ENCODE data around the gene DNMT3L. TPM values are rescaled to one million over a fixed set of nuclear protein-coding genes. Genes with fewer than 3 reads are reported as not detected.

Gene DNMT3L
- total RNA-seq, 4 donors from 2014 or later: not detected

DNA sequence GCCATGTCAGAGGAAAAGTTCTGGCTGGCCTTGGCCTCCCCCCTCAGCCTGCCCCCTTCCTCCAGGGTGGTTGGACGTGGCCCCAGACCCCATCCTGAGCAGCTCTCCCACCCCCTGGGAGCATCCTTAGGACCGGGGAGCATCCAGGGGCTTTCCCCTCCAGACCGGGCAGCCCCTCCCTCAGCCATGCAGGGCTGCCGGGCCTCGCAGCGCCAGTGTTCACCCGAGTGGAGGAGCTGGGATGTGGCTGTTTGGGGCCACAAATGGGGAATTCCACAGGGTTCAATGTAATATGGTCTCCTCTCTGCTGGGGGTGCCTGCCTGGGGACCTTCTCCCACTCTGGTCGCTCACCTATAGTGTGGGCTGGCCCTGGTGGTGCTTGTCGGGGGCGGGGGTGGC, 33.9 kb upstream of the DNMT3L start:
- Histone ChIP-seq H3K9me3 (no peaks in the 10 kb centered on the region), H3K27ac (replicated peaks in 1 of 4) (no peak overlapping the region), H3K36me3 (no peaks in the 10 kb centered on the region), H3K4me3 (no peak overlapping the region), H3K27me3 (peaks cover 0 to 51% (median 0%) of the 10 kb centered on the region in 4 donors), H3K4me1 (peaks cover 23 to 46% (median 38%) of the 10 kb centered on the region in 4 donors)
- TF ChIP-seq EP300 (IDR thresholded peaks at IDR 0.05) (no peak), POLR2A (IDR thresholded peaks at IDR 0.05; ENCODE audit: low read depth) (no peak)
- 62% methylated on average over 7 of the region's 10 CpGs for WGBS
- intact Hi-C loops (cut with DNase I): loop anchor here (5.0 kb wide), 1 partner anchor 283 kb away; the partner anchor contains the start of gene TRAPPC10
- no peak for DNase-seq (ENCODE audit: extremely low spot score)

DNA sequence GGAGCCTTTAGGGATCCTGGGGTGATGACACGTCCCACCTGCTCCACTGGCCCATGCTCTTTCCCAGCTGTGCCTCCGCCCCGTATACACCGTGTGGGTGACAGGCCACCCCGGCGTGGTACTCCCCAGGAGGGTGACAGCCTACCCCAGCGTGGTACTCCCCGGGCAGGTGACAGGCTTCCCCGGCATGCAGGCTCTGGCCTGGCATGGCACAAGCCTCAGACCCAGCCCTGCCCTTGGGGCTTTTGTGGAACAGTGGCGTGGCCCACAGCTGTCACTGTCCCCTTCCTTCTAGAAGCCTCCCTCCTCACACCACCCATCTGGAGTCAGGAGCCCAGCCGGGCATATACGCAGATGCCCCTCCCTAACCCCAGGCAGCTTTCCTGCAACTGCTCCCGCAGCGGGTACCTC, 33.5 kb upstream of the DNMT3L start:
- intact Hi-C loops (cut with DNase I): loop anchor here (5.0 kb wide), 1 partner anchor 283 kb away; the partner anchor contains the start of gene TRAPPC10
- no peaks in the 10 kb centered on the region for H3K36me3 ChIP-seq
- WGBS: 59% methylated on average over 6 of the region's 14 CpGs
- TF ChIP-seq POLR2A (IDR thresholded peaks at IDR 0.05; ENCODE audit: low read depth): no peak
- TF ChIP-seq EP300 (IDR thresholded peaks at IDR 0.05): no peak
- TF ChIP-seq, protein P1, sequence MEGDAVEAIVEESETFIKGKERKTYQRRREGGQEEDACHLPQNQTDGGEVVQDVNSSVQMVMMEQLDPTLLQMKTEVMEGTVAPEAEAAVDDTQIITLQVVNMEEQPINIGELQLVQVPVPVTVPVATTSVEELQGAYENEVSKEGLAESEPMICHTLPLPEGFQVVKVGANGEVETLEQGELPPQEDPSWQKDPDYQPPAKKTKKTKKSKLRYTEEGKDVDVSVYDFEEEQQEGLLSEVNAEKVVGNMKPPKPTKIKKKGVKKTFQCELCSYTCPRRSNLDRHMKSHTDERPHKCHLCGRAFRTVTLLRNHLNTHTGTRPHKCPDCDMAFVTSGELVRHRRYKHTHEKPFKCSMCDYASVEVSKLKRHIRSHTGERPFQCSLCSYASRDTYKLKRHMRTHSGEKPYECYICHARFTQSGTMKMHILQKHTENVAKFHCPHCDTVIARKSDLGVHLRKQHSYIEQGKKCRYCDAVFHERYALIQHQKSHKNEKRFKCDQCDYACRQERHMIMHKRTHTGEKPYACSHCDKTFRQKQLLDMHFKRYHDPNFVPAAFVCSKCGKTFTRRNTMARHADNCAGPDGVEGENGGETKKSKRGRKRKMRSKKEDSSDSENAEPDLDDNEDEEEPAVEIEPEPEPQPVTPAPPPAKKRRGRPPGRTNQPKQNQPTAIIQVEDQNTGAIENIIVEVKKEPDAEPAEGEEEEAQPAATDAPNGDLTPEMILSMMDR (IDR thresholded peaks at IDR 0.05): no peak
- no peak for TF ChIP-seq POLR2AphosphoS5 (IDR thresholded peaks at IDR 0.05)
- H3K27ac ChIP-seq (replicated peaks in 1 of 4): no peak overlapping the region
- peaks cover 0 to 51% (median 0%) of the 10 kb centered on the region in 4 donors for H3K27me3 ChIP-seq
- H3K4me1 ChIP-seq: peaks cover 22 to 45% (median 36%) of the 10 kb centered on the region in 4 donors
- no peak overlapping the region for H3K4me3 ChIP-seq
- H3K9me3 ChIP-seq: no peaks in the 10 kb centered on the region
- DNase-seq (ENCODE audit: extremely low spot score): no peak

DNA sequence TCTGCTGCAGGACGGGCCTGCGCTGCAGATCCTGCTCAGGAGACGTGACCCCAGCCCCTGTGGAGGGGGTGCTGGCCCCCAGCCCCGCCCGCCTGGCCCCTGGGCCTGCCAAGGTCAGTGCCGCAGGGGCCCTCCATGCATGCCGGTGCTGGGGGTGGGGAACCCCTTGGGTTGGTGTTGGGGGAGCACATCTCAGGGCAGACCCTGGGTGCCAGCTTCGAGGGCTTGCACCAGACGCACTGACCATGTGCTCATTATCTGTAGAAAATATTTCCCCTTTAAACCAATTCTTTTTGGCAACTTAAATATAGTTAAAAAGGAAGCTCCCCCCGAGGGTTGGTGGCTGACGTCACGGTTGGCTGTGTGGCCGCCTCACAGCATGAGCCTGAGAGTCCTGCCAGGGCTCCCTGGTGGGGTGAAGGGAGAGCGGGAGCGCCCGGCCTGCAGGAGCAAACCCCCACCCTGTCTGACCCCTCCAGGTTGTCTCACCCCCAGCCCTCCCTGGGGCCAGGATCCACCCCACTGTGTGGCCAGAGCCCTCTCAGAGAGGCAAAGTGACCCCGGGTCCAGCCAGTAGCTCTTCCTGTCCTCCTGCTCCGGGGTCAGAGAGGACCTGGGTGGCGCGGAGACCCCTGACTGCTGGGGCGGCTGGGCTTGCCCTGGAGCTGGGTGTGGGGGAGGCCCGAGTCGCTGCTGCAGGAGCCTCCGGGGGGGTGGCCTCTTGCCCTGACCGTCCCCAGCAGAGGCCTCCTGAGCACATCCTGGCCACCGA, 32.9 kb upstream of the DNMT3L start:
- WGBS: 54% methylated on average over 9 of the region's 26 CpGs
- no peak for DNase-seq (ENCODE audit: extremely low spot score)

DNA sequence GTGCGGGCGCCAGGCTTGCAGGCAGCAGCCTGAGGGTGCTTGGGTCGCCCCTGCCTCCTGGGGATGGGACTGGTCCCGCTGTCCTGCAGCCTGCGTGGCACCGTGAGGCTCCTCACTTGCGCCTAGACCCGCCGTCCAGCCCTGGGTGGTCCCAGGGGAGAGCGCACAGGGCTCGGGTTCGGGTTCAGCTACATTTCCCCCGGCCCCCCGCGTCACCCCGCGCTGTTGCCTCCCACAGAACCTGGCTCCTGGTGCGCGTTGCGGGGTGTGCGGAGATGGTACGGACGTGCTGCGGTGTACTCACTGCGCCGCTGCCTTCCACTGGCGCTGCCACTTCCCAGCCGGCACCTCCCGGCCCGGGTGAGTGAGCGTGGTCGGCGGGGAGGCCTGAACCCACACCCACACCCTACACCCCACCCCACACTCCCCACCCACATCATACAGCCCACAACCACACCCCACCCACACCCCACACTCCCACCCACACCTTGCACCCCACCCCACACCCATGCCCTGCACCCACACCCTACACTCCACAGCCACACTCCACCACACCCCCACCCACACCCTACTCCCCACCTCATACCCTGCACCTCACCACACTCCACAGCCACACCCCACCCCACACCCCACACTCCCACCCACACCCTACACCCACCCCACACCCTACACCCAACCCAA, 32.0 kb upstream of the DNMT3L start:
- Histone ChIP-seq H3K36me3 (no peaks in the 10 kb centered on the region), H3K9me3 (no peaks in the 10 kb centered on the region), H3K27me3 (peaks cover 0 to 58% (median 0%) of the 10 kb centered on the region in 4 donors), H3K27ac (replicated peaks in 1 of 4) (no peak overlapping the region), H3K4me1 (peaks cover 16 to 35% (median 26%) of the 10 kb centered on the region in 4 donors), H3K4me3 (no peak overlapping the region)
- 88% methylated on average over 32 of the region's 33 CpGs for WGBS
- DNase-seq (ENCODE audit: extremely low spot score): no peak
- TF ChIP-seq, protein P1 (IDR thresholded peaks at IDR 0.05): no peak
- TF ChIP-seq POLR2AphosphoS5 (IDR thresholded peaks at IDR 0.05) (no peak), POLR2A (IDR thresholded peaks at IDR 0.05; ENCODE audit: low read depth) (no peak), EP300 (IDR thresholded peaks at IDR 0.05) (no peak)
- intact Hi-C loops (cut with DNase I): no loop called here

More for the DNA sequence above, 32.9 kb upstream of the DNMT3L start:
- TF ChIP-seq POLR2AphosphoS5 (IDR thresholded peaks at IDR 0.05) (no peak), POLR2A (IDR thresholded peaks at IDR 0.05; ENCODE audit: low read depth) (no peak), EP300 (IDR thresholded peaks at IDR 0.05) (no peak)
- TF ChIP-seq, protein P1 (IDR thresholded peaks at IDR 0.05): no peak
- no peaks in the 10 kb centered on the region for H3K9me3 ChIP-seq
- H3K27ac ChIP-seq (replicated peaks in 1 of 4): no peak overlapping the region
- no peak overlapping the region for H3K4me3 ChIP-seq
- intact Hi-C loops (cut with DNase I): loop anchor here (5.0 kb wide), 1 partner anchor 282 kb away; the partner anchor contains the start of gene TRAPPC10
- peaks cover 0 to 54% (median 0%) of the 10 kb centered on the region in 4 donors for H3K27me3 ChIP-seq
- peaks cover 22 to 44% (median 35%) of the 10 kb centered on the region in 4 donors for H3K4me1 ChIP-seq
- H3K36me3 ChIP-seq: no peaks in the 10 kb centered on the region

DNA sequence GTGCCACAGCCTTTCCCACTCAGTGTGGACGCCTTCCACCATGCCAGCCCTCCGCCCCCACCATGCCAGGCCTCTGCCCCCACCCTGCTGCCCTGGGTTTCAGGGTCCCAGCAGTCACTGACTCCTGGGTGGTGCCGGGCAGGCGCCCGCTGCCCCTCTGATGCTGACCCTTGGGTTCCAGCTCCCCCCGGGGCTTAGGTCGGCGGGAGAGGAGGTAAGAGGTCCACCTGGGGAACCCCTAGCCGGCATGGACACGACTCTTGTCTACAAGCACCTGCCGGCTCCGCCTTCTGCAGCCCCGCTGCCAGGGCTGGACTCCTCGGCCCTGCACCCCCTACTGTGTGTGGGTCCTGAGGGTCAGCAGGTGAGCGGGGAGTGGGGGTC, 31.1 kb upstream of the DNMT3L start:
- DNase-seq (ENCODE audit: extremely low spot score): no peak
- Histone ChIP-seq H3K4me1 (peaks cover 14 to 26% (median 23%) of the 10 kb centered on the region in 4 donors), H3K27ac (replicated peaks in 1 of 4) (no peak overlapping the region), H3K9me3 (no peaks in the 10 kb centered on the region), H3K27me3 (peaks cover 0 to 67% (median 0%) of the 10 kb centered on the region in 4 donors), H3K4me3 (no peak overlapping the region), H3K36me3 (no peaks in the 10 kb centered on the region)
- WGBS: 88% methylated on average over 12 of the region's 15 CpGs
- intact Hi-C loops (cut with DNase I): no loop called here
- no peak for TF ChIP-seq POLR2AphosphoS5 (IDR thresholded peaks at IDR 0.05)
- TF ChIP-seq, protein P1 (IDR thresholded peaks at IDR 0.05): no peak
- TF ChIP-seq EP300 (IDR thresholded peaks at IDR 0.05): no peak
- no peak for TF ChIP-seq POLR2A (IDR thresholded peaks at IDR 0.05; ENCODE audit: low read depth)
